A549 treated with ZK216348 at 1 μM for 4 hours (cell line): ENCODE measurements around the gene FBXO7. TPM values are rescaled to one million over a fixed set of nuclear protein-coding genes. Genes with fewer than 3 reads are reported as not detected.

Experiments
- total RNA-seq: library from RNA; stranded (reverse); fragments of 200-300 nt; extraction: Qiagen RNA extraction; gene quantifications from 5 replicates; pipeline ENCODE4 v1.2.3, GENCODE V29; 2022; ENCODE audit warnings: low read depth

The FBXO7 gene
- total RNA-seq: 72.9 to 77.5 TPM (median 73.3 TPM) in 5 replicates

GRCh38 chr22:32474635-32475467 is at the start of gene FBXO7:
Gene FBXO7, plus strand, starts transcription at chr22:32474811. Its CDS starts 192 bp downstream, at chr22:32475003.

Other genes with a start within 250 kb of the FBXO7 start
- gene SLC5A4, start 219.5 kb upstream of the FBXO7 start, total RNA-seq: not detected in 5 replicates
- gene RFPL3, start 116.9 kb upstream of the FBXO7 start, total RNA-seq: not detected in 5 replicates
- 72.9 to 81.6 TPM (median 76.7 TPM) in 5 replicates for gene RTCB, start 62.6 kb upstream of the FBXO7 start, total RNA-seq
- not detected in 5 replicates for gene BPIFC, start 10.4 kb upstream of the FBXO7 start, total RNA-seq